Measurements from ENCODE around the gene TNXB. TPM values are rescaled to one million over a fixed set of nuclear protein-coding genes. Genes with fewer than 3 reads are reported as not detected.
"Not testable (repeated sequence)": the region's sequence is repeated elsewhere in the genome, so short reads cannot be mapped to it uniquely, and the experiment has no call there.

TNXB gene
- total and polyA plus RNA-seq, 12 donors: 36.2 to 123 (median 61.4) TPM

- Histone ChIP-seq H3K4me3 (no peak overlapping the region), H3K27ac (no peak overlapping the region), H3K4me1 (peaks cover 0 to 14% (median 0%) of the 10 kb centered on the region in 9 donors), H3K9me3 (no peaks in the 10 kb centered on the region), H3K36me3 (peaks cover 0 to 9% (median 0%) of the 10 kb centered on the region in 9 donors), H3K27me3 (peaks cover 0 to 48% (median 8%) of the 10 kb centered on the region in 7 donors)
- intact Hi-C loops (cut with DNase I): no loop called here
- DNase-seq (no peak), ATAC-seq (no peak)
- WGBS, 2 donors: 64 to 77% methylated on average over 1 of the region's 1 CpG
- no peak for TF ChIP-seq CTCF (IDR thresholded peaks at IDR 0.05)
These were observed 37.1 kb upstream of the TNXB start for GRCh38 chr6:32146287-32146686.

- intact Hi-C loops (cut with DNase I); H3K9me3 ChIP-seq; H3K36me3 ChIP-seq; H3K4me3 ChIP-seq; ATAC-seq; DNase-seq; H3K27ac ChIP-seq: not testable (repeated sequence)
- H3K27me3 ChIP-seq: peaks cover 0 to 28% (median 5%) of the 10 kb centered on the region in 7 donors
- H3K4me1 ChIP-seq: peaks cover 0 to 11% (median 0%) of the 10 kb centered on the region in 9 donors
- 82 to 83% methylated on average over 7 of the region's 7 CpGs for WGBS, 2 donors
These were observed 35.1 kb upstream of the TNXB start for GRCh38 chr6:32144238-32144637.

GRCh38 chr6:32140420-32141046 lies 31.4 kb upstream of the TNXB start:
- no peak for ATAC-seq
- H3K4me3 ChIP-seq: no peak overlapping the region
- WGBS, 2 donors: 47% methylated on average over 5 of the region's 5 CpGs
- no peak for TF ChIP-seq CTCF (IDR thresholded peaks at IDR 0.05)
- H3K36me3 ChIP-seq: no peaks in the 10 kb centered on the region
- no peak overlapping the region for H3K27ac ChIP-seq
- intact Hi-C loops (cut with DNase I): no loop called here
- no peaks in the 10 kb centered on the region for H3K27me3 ChIP-seq
- no peaks in the 10 kb centered on the region for H3K4me1 ChIP-seq
- DNase-seq: no peak
- no peaks in the 10 kb centered on the region for H3K9me3 ChIP-seq

- intact Hi-C loops (cut with DNase I): no loop called here
- no peak for ATAC-seq
- 55 to 67% methylated on average over 5 of the region's 5 CpGs for WGBS, 2 donors
- no peak for TF ChIP-seq CTCF (IDR thresholded peaks at IDR 0.05)
- H3K27me3 ChIP-seq: no peaks in the 10 kb centered on the region
- no peak overlapping the region for H3K27ac ChIP-seq
- DNase-seq: no peak
- H3K36me3 ChIP-seq: no peaks in the 10 kb centered on the region
- no peaks in the 10 kb centered on the region for H3K9me3 ChIP-seq
- no peaks in the 10 kb centered on the region for H3K4me1 ChIP-seq
- no peak overlapping the region for H3K4me3 ChIP-seq
These were observed 30.5 kb upstream of the TNXB start for GRCh38 chr6:32139590-32139989.

GRCh38 chr6:32137454-32137853 lies 28.3 kb upstream of the TNXB start:
- Histone ChIP-seq H3K9me3 (no peaks in the 10 kb centered on the region), H3K27me3 (peaks cover 0 to 7% (median 0%) of the 10 kb centered on the region in 7 donors), H3K27ac (no peak overlapping the region), H3K36me3 (no peaks in the 10 kb centered on the region), H3K4me1 (no peaks in the 10 kb centered on the region), H3K4me3 (no peak overlapping the region)
- ATAC-seq: no peak
- no peak for DNase-seq
- TF ChIP-seq CTCF (IDR thresholded peaks at IDR 0.05): no peak
- intact Hi-C loops (cut with DNase I): no loop called here
